Panc1 (cell line): ENCODE results near the gene CYP2C8. TPM values are rescaled to one million over a fixed set of nuclear protein-coding genes. Genes with fewer than 3 reads are reported as not detected.
"Not testable (repeated sequence)": the region's sequence is repeated elsewhere in the genome, so short reads cannot be mapped to it uniquely, and the experiment has no call there.

ENCODE experiments used
- ATAC-seq: fragments of 200-7000 bp; cut with Tn5 transposase; 2 replicates; pipeline ENCODE4 v1.9.1; 2020; ENCODE audit warnings: mild to moderate bottlenecking, moderate library complexity
- BruUV-seq: library from RNA; stranded (reverse); fragments of 400-500 nt; replicated peaks from 2 replicates; lab custom pipeline; 2021; lab: Mats Ljungman, UMichigan
- CTCF ChIA-PET: fragments of 300-600 bp; sonication (Branson Sonifier 250); formaldehyde crosslinking; loops from one replicate; lab custom pipeline; 2022; ENCODE audit warnings: antibody characterized with exemption; lab: Charles Lee
- POLR2A ChIA-PET: fragments of 300-600 bp; sonication (Branson Sonifier 250); formaldehyde crosslinking; loops from one replicate; lab custom pipeline; 2022; ENCODE audit warnings: antibody characterized with exemption; lab: Charles Lee
- DNase-seq: peaks from one replicate; pipeline ENCODE4 v3.0.0-alpha.2; 2010; ENCODE audit warnings: low read depth, low spot score
- H3K27ac ChIP-seq: 2 replicates; pipeline ENCODE4 v1.5.1; 2011; ENCODE audit warnings: mild to moderate bottlenecking, low read length, inconsistent platforms
- H3K27me3 ChIP-seq: fragments of 200-500 bp; sonication (Bioruptor generic); 2 replicates; pipeline ENCODE4 v1.6.0; 2014; ENCODE audit warnings: low read length, inconsistent platforms; ENCODE audit not compliant: control insufficient read depth, insufficient read depth
- H3K36me3 ChIP-seq: fragments of 200-500 bp; sonication (Bioruptor generic); 2 replicates; pipeline ENCODE4 v1.5.1; 2014; ENCODE audit warnings: inconsistent platforms, mild to moderate bottlenecking, low read length, moderate library complexity; ENCODE audit not compliant: control insufficient read depth, insufficient read depth
- H3K4me1 ChIP-seq: 2 replicates; pipeline ENCODE4 v1.5.1; 2011; ENCODE audit warnings: inconsistent platforms, mild to moderate bottlenecking, low read length, moderate library complexity; ENCODE audit not compliant: control insufficient read depth, insufficient read depth
- H3K4me3 ChIP-seq, 2 experiments: 2 replicates each; pipeline ENCODE4 v1.5.1; 2011 to 2012; ENCODE audit warnings: low read depth in 2 of 2, low read length in 2 of 2, mild to moderate bottlenecking in 2 of 2, inconsistent platforms in 1 of 2, moderate library complexity in 1 of 2
- H3K9me3 ChIP-seq: fragments of 200-500 bp; sonication (Bioruptor generic); 2 replicates; pipeline ENCODE4 v1.5.1; 2014; ENCODE audit warnings: low read depth, mild to moderate bottlenecking, inconsistent platforms, low read length, moderate library complexity; ENCODE audit not compliant: control insufficient read depth, insufficient read depth
- CTCF ChIP-seq: fragments of 450-650 bp; IDR thresholded peaks from 2 replicates; pipeline ENCODE4 v1.5.1; 2017; ENCODE audit warnings: mild to moderate bottlenecking
- POLR2AphosphoS5 ChIP-seq: IDR thresholded peaks from 2 replicates; pipeline ENCODE4 v1.6.1; 2012; ENCODE audit warnings: mild to moderate bottlenecking, low read depth, low read length, moderate library complexity
- REST ChIP-seq, 2 experiments: IDR thresholded peaks; 2 replicates each; pipeline ENCODE4 v1.6.1; 2011 to 2012; ENCODE audit warnings: low read depth in 2 of 2, control low read depth in 1 of 2, low read length in 1 of 2, mild to moderate bottlenecking in 1 of 2, moderate library complexity in 1 of 2; ENCODE audit not compliant: insufficient read depth in 1 of 2
- SIN3A ChIP-seq: IDR thresholded peaks from 2 replicates; pipeline ENCODE4 v1.6.1; 2012; ENCODE audit warnings: low read depth, mild to moderate bottlenecking, low read length, moderate library complexity, borderline replicate concordance; ENCODE audit not compliant: insufficient read depth
- TCF7L2 ChIP-seq: IDR thresholded peaks from 2 replicates; pipeline ENCODE4 v1.6.1; 2011; ENCODE audit warnings: mild to moderate bottlenecking, low read depth, low read length, inconsistent platforms
- in situ Hi-C: cut with HindIII; loops from 2 replicates; pipeline ENCODE4 v1.10.0; 2016; ENCODE audit warnings: low sequenced_read_pairs, low pct_unique_long_range_greater_than_20kb
- intact Hi-C: fragments of 100-400 bp; cut with micrococcal nuclease; formaldehyde crosslinking; loops from one replicate; pipeline ENCODE4 v1.10.0; 2022; ENCODE audit not compliant: unreplicated experiment
- total RNA-seq: library from RNA; stranded (reverse); gene quantifications from one replicate; pipeline ENCODE4 v1.2.1, GENCODE V29; 2021; ENCODE audit not compliant: unreplicated experiment

CYP2C8 gene
- total RNA-seq, 1 experiment from 2014 or later: 0.26 TPM

- no peaks in the 10 kb centered on the region for H3K9me3 ChIP-seq
- in situ Hi-C loops (no loop called here), intact Hi-C loops (no loop called here)
- no TSS peak for BruUV-seq
- DNase-seq (no peak), ATAC-seq (no peak)
- ChIA-PET POLR2A (no interaction called here), CTCF (interaction anchor here (0.6 kb wide), 1 partner anchor 9 kb away, joined by 6 read pairs; no protein-coding TSS in a partner anchor)
- H3K27ac ChIP-seq: no peak overlapping the region
- H3K4me3 ChIP-seq: no peak overlapping the region
- H3K27me3 ChIP-seq: no peaks in the 10 kb centered on the region
- no peaks in the 10 kb centered on the region for H3K4me1 ChIP-seq
- H3K36me3 ChIP-seq: no peaks in the 10 kb centered on the region
- TF ChIP-seq REST (IDR thresholded peaks at IDR 0.05; ENCODE audit: insufficient read depth in 1 of 2, low read depth in 2 of 2, low read length in 1 of 2) (no peak), TCF7L2 (no peak), CTCF (no peak), POLR2AphosphoS5 (no peak), SIN3A (no peak)
Measured at GRCh38 chr10:95077556-95077955, 8.3 kb upstream of the CYP2C8 start.

GRCh38 chr10:95071107-95071660, 1.9 kb upstream of the CYP2C8 start:
- Histone ChIP-seq H3K4me1 (no peaks in the 10 kb centered on the region), H3K27ac (no peak overlapping the region), H3K36me3 (no peaks in the 10 kb centered on the region), H3K9me3 (no peaks in the 10 kb centered on the region), H3K27me3 (no peaks in the 10 kb centered on the region), H3K4me3 (no peak overlapping the region)
- ChIA-PET CTCF (no interaction called here), POLR2A (no interaction called here)
- ATAC-seq (no peak), DNase-seq (no peak)
- BruUV-seq: no TSS peak
- intact Hi-C loops: no loop called here
- TF ChIP-seq POLR2AphosphoS5: no peak
- no peak for TF ChIP-seq TCF7L2
- TF ChIP-seq CTCF: no peak
- TF ChIP-seq SIN3A: no peak
- no peak for TF ChIP-seq REST (IDR thresholded peaks at IDR 0.05; ENCODE audit: insufficient read depth in 1 of 2, low read depth in 2 of 2, low read length in 1 of 2)
- in situ Hi-C loops: no loop called here

- CTCF ChIA-PET: interaction anchor here (0.6 kb wide), 1 partner anchor 63 kb away, joined by 6 read pairs; no protein-coding TSS in a partner anchor
- H3K27ac ChIP-seq, H3K4me3 ChIP-seq, H3K4me1 ChIP-seq, H3K27me3 ChIP-seq, intact Hi-C loops, in situ Hi-C loops, ATAC-seq, H3K36me3 ChIP-seq, H3K9me3 ChIP-seq, BruUV-seq, DNase-seq, POLR2A ChIA-PET: not testable (repeated sequence)
Measured at GRCh38 chr10:95064125-95064524, 5.2 kb downstream of the CYP2C8 start.
